Kidney capillary endothelial cell (primary cell): ENCODE data around the gene AURKAIP1.
"Not testable (repeated sequence)": the region's sequence is repeated elsewhere in the genome, so short reads cannot be mapped to it uniquely, and the experiment has no call there.

Source experiments
- DNase-seq: peaks from one replicate; pipeline ENCODE4 v3.0.0-alpha.2; 2018; ENCODE audit warnings: low spot score

The AURKAIP1 gene

DNA sequence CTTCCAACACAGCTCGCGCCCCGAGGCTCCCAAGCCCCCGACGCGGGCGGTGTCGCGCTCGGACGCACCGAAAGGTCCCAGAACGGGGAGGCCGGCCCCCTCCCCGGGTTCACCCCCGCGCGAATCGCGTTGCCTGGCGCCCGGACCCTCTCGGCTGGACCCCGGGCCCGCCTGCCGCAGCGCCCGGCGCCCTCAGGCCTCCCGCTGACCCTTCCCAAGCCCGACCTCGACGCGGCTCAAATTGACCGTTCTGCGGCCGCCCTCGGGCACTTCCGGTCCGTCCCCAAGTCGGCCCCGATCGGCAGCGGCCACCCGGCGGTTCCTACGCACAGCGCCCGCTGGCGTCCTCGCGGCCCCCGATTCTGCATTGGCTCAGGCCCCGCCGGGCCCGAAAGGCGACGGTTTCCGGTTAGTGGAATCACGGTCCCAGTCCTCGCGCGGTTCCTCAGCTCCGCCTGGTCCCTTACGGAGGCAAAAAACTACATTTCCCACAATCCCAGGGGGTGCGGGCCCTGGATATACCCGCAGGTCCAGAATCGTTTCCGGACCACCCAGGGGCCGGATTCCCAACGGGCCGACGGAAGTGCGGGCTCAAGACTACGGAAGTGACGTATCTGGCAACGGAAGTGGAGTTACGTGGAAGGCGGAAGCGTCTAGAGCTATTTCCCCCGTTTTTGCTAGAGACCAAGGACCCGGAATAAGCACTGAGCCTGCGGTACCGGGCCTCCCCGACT, at the start of gene AURKAIP1:
Gene AURKAIP1, minus strand, starts transcription at position 279 of the 734 bp plus-strand sequence. CDS start 451 bp downstream, outside the sequence.
- peak; percentile 99 for DNase-seq

DNA sequence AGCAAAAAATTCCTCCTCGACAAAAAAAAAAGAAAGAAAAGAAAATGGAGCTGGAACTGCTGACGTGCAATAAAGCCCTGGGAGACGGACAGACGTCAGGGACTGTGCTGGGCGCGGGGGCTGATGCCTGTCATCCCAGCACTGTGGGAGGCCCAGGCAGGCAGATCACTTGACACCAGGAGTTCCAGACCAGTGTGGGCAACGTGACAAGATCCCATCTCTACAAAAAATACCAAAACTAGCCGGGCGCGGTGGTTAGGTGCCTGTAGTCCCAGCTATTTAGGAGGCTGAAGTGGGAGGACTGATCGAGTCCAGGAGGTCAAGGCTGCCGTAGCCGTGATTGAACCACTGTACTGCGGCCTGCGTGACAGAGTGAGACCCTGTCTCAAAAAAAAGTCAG, 49.7 kb upstream of the AURKAIP1 start:
- DNase-seq = no peak

DNA sequence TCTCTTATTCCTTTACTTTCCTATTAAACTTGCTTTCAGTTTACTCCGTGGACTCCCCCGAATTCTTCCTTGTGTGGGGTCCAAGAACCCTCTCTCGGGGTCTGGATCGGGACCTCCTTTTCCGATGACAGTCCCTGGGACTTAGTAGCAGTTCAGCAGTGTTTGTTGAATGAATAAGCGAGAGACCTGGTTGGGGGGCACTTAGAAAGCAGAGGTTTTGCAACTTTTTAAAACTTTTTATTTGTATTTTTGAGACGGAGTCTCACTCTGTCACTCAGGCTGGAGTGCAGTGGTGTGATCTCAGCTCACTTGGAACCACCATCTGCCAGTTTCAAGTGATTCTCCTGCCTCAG, 48.2 kb upstream of the AURKAIP1 start:
- no peak for DNase-seq

DNA sequence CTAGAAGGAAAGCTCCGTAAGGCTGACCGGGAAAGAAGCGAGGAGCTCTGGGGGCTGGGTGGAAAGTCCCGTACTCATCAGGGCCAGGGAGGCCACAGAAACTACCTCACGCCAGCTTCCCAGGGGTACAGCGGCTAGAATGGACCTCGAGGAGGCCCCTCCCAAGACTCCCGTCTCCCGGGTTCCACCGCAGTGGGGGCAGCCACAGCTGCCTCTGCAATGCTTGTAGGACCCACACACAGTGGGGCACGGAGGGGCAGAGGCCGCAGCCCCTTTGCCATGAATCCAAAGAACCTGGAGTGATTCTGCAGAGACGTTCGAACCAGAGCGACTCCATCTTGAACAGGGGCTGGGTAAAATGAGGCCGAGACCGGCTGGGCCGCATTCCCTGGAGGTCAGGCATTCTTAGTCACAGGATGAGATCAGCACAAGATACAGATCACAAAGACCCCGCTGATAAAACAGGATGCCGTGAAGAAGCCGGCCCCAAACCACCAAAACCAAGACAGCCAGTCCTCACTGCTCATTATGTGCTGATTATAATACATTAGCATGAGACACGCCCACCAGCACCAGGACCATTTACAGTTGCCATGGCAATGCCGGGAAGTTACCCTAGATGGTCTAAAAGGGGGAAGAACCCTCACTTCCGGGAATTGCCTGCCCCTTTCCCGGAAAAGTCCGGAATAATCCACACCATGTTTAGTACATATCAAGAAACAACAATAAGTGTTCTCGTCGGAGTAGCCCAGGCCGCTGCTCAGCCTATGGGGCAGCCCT, 47.6 kb upstream of the AURKAIP1 start:
- DNase-seq = no peak

DNA sequence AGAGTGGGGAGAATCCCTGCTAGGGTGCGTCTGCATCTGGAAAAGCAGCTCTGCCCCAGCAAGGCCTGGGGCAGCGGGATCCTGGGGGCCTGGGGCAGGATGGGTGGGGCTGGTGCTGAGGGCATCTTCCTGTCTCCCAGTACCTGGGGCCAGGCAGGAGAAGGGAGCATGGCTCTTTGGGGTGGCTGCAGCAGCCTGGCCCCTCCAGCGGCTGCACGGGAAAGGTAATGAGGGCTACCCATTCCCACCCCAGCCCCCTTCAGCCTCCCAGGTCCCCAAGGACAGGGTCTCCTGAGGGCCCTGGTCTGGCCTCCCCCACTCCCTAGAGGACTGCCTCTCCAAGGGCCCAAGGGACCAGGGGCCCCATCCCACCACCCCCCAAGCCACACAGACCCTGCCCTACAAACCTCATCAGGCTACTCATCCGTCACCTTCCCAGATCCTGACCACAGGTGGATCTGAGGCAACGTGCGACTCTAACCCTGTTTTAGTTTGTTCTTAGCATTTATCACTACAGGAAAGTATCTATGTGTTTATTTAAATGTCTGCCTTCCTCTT, 47.0 kb upstream of the AURKAIP1 start:
- no peak for DNase-seq

DNA sequence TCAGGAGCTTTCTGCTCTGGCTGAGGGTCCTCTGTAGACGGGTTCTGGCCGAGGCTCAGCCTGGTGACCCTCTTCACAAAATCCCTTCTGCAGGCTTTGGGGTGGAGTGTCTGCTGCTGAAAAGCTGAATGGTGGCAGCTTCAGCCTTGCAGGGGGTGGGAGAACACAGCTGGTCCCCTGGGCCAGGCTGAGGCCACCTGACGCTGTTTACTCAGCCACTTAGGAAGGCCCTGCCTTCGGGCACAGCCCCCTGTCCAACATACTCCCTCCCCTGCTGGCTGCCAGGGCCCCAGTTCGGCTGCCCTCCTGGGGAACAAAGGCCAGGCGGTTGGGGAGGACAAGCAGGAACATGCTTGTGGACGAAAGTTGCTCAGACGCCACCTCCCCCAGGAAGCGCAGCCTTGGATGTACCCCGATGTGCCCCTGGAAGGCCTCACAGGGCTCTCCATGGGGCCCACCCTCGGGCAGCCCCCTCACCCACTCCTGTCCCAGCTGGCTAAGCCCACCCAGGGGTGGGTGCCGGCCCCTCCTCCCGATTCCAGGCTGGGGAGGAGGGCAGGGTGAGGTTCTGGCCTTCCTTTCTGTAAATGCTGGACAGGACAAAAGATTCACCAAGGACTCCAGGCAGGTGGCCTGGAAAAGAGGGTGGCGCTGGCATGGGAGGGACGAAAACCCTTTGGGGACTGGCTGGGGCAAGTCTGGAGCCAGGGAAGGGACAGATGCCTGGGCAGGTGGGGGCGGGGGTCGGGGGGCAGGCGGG, 46.3 kb upstream of the AURKAIP1 start, which contains the start of gene ANKRD65:
Gene ANKRD65, minus strand, starts transcription at position 130 of the 760 bp plus-strand sequence. CDS start 271 bp downstream, outside the sequence.
- no peak for DNase-seq

DNA sequence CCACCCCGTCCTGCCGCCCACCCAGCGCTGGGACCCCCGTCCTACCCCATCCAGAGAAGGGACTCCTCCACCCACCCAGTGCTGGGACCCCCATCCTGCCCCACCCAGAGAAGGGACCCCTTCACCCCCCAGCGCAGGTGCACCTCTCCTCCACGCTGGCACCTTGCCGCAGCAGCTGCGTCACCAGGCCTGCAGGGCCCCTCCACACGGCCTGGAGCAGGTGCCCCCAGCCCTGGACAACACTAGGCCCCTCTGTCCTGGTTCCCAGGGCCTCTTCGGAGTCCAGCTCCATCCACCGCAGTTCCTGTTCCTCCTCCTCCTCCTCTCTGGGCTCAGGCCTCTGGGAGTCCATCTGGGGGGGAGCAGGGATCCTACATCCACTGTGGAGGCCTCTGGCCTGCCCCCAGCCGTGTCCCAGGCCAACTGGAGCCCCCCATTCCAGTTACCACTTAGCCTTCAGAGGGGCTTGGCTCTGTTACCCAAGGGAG, 45.7 kb upstream of the AURKAIP1 start:
- no peak for DNase-seq

DNA sequence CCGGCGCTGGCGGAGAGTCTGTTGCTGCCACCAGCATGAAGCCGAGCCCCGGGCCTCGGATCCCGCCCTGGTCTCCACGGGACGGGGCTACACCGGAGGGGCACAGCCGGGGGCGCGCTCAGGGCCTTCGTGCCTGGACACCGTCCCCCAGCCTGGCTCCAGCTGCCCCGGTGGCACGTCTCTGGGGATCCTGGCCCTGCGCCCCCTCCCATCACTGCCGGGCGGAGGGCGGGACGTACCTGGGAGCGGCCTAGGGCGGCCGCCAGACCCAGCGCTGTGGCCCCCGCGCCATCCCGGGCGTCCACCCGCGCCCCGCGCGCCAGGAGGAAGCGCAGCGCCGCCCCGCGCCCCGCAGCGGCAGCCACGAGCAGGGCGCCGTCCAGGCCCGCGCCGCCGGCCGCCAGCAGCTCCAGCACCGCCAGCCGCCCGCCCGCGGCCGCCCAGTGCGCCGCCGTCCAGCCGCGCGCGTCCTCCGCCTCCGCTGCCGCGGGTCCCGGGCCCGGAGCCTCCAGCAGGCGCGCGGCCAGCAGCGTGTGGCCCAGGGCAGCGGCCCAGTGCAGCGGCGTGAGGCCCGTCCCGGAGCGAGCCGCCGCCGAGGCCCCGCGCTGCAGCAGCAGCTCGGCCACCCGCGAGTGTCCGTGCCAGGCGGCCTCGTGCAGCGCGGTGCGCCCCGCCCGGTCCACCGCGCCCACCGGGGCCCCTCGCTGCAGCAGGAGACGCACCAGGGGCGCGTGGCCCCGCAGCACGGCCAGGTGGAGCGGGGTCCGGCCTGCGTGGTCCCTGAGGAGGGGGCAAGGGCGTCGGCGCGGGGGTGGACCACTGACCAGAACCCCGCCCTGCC, 45.0 kb upstream of the AURKAIP1 start:
- no peak for DNase-seq

DNA sequence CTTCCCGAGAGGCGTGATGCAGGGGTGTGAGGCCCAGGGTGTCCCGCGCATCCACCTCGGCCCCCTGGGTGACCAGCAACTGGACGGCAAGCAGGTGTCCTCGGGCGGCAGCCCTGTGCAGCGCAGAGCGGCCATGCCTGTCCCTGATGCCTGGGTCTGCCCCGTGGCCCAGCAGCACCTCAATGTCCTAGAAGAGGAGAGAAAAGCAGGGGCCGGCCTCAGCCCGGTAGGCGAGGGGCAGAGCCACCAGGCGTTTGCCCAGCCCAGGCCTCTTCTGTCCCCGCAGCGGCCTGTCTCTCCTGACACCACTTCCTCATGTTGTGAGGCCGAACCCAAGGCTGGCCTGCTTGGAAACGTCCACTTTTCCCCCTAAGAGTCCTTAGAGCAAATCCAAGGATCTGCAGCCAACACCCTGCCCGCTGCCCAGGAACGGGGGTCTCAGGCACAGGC, 44.4 kb upstream of the AURKAIP1 start:
- no peak for DNase-seq

DNA sequence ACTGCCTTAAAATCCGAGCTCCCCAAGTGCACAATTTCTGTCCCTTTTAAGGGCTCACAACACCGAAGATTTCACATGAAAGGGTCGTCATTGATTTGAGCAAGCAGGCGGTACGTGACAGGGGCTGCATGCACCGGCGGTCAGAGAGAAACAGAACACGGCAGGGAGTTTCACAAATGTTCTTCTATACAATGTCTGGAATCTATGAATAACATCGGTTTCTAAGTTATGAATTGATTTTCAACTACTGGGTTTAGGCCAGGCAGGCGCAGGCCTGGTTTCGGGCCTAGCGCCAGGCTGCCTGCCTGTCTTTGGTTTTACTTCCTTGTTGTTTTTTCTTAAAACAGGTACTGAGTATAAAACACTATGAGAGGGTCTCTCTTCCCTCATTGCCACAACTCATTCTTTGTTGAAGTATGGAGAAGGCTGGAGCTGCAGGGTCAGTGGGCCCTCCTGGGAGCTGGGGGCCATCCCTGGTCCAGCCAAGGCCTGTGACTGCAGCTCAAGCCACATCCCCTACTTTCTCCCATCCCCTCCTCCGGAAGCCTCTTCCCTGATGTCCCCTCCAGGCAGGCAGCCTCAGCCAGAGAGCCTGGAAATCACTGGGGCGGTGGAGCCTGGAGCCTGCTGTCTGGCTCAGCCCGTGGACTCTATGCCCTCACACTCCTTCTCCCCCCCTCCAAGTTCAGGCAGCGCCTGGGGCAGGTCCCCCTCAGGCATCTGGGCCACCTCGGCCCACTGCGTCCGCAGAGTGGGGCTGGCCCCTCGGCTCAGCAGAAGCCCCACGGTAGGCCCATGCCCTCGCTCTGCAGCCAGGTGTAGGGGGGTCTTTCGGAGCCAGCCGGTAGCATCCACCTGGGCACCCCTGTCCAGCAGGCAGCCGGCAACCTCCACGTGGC, 43.7 kb upstream of the AURKAIP1 start:
- DNase-seq = no peak

DNA sequence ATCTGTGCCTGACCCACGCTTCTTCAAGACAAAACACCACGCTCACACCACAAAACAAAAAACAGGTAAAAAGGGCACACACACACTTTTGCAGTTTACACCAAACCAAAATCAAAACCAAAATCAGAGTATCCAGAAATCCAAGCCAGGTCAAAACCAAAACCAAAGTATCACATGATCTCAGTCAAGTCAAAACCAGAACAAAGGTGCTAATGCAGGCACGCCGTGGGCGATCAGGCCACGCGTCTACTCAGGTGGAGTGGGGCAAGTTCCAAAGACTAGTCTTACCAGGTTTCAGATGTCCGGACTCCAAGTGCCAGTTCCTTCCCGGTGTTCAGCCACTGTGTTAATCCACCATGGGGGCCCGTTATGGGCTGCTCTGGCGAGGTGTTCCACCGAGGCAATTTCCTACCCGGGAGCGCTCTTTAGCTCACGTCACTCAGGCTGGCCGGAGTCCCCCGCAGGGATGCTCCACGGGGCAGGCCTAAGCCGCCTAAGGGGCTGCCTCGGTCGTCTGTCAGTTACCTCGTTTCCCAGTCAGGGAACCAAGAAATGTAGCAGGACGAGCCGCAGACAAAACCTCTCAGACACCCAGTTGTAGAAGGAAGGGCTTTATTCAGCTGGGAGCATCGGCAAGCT, 42.9 kb upstream of the AURKAIP1 start:
- DNase-seq = not testable (repeated sequence)

DNA sequence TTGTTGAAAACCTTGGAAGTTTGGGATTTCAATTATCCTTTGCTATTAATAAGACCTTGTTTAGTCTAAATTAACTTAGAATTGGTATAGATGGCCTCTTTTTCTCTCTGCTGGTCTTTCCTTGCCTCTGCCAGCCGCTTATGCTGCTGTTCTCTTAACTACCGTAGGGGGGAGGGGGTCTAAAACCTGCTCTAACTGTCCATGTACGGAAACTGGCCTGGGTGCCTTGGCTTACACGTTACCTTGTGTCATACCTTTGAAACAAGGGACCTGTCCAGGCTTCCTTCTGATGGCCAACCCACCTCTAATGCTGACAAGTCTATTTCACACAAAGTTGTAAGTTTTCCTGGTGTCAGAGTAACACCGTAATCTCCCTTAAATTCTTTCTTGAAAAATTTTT, 42.4 kb upstream of the AURKAIP1 start:
- not testable (repeated sequence) for DNase-seq

DNA sequence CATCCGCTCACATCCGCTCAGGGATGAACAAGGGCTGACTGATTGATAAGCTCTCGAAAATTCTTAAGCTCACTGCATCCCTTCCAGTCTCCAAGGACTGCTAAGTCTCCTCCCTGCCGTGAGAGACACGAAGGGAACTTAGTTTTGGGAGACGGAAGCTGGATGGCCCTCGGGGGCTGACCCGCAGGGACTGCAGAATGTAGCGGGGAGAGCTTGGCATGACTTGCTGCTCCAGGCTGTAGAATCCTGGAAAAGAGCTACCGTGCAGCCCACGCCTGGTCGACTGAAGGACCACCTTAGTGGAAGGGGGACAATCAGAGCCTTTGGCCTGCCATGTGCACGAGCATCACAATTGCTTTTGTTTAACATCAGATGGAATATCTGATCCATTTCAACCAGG, 40.7 kb upstream of the AURKAIP1 start:
- no peak for DNase-seq

DNA sequence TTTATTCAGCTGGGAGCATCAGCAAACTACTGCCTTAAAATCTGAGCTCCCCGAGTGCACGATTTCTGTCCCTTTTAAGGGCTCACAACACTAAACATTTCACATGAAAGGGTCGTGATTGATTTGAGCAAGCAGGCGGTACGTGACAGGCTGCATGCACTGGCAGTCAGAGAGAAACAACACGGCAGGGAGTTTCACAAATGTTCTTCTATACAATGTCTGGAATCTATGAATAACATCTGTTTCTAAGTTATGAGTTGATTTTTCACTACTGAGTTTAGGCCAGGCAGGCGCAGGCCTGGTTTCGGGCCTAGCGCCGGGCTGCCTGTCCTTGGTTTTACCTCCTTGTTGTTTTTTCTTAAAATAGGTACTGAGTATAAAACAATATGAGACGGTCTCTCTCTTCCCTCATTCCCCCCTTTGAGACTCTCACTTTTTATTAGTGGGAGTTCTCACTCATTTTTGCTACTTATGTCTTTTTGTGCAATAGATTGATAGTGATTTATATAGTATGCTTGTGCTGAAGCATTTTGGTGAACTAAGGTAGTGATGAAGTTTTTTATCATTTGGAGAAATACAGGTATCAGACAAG, 37.4 kb upstream of the AURKAIP1 start:
- DNase-seq = not testable (repeated sequence)

DNA sequence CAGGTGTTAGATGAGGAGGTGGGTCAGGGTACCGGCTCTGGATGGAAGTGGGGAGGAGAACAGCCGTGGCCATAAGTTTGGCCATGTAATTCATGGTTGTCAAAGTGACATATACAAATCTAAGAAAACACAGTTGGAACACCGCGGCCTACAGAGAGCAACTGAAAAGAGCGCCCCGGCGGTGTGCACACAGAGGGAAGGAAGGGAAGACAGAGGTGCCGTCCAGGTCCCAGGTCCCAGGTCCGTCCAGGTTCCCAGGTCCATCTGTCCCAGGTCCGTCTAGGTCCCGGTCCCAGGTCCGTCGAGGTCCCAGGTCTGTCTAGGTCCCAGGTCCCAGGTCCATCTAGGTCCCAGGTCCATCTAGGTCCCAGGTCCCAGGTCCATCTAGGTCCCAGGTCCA, 36.6 kb upstream of the AURKAIP1 start:
- no peak for DNase-seq

DNA sequence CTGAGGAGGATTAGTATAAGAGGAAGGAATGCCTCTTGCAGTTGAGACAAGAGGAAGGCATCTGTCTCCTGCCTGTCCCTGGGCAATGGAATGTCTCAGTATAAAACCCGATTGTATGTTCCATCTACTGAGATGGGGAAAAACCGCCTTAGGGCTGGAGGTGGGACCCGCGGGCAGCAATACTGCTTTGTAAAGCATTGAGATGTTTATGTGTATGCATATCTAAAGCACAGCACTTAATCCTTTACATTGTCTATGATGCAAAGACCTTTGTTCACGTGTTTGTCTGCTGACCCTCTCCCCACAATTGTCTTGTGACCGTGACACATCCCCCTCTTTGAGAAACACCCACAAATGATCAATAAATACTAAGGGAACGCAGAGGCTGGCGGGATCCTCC, 35.2 kb upstream of the AURKAIP1 start:
- DNase-seq = not testable (repeated sequence)

DNA sequence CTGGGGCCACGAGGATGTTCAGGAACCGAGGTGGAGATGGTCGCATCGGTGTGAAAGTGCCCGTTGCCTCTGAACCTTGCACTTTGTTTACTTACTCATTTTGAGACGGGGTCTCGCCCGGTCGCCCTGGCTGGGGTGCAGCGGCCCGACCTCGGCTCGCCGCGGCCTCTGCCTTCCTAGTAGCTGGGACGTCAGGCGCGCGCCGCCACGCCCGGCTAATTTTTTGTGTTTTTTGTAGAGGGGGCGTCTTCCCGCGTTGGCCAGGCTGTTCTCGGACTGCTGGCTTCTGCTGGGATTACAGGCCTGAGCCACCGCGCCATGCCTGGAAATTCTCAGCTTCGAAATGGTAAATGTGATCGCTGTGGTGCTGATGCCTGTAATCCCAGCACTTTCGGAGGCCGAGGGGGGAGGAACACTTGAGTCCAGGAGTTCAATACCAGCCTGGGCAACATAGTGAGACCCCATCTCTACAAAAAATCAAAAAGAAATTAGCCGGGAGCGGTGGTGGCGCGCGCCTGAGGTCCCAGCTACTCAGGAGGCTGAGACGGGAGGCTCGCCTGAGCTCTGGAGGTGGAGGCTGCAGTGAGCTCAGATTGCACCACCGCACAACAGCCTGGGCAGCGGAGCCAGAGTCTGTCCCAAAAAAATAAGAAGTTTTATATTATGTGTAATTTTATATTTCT, 32.8 kb upstream of the AURKAIP1 start:
- no peak for DNase-seq

DNA sequence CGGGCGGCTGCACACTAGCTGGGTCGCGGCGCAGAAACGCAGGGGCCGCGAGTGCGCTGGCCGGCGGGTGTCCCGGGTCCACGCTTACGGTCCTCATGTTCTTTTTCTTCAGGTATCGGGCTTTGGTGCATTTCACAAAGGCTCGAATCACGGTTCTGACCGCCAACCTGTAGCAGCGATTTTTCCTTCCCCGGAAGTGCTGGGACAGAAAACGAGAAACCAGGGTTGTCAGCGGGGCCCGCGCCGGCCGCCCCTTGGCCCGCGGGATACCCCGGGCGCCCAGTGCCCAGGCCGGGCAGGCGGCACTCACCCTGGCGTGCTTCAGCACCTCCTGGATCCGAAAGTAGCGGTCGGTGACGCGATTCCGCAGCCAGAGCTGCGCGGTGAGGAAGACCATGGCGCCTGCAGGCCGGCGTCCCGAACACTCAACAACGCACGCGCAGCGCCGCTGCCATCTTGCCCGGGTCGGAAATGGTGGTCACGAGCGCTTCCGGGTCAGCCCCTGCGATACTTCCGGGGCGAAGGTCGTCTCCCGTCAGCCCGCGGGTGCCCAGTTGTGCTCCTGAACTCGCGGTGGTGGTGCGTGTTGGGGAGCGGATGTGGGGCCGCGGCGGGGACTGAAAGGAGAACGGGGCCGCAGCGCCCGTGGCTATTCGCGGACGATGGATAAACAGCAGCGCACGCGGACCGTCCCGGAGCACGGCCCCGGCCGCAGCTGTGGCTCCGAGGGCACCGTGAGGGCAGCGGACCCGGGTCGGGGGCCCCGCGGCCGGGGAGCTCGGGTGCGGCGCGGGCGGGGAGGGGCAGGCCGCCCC, 32.0 kb upstream of the AURKAIP1 start, which contains the start of gene MRPL20:
Gene MRPL20, minus strand, starts transcription at position 473 of the 815 bp plus-strand sequence. Its CDS starts 76 bp downstream, at position 397.
- peak; percentile 91 for DNase-seq
